GM23338 (cell line): Measurements from ENCODE around the gene CASP8. TPM values are rescaled to one million over a fixed set of nuclear protein-coding genes. Genes with fewer than 3 reads are reported as not detected.

Experiments
- ATAC-seq: fragments of 200-7000 bp; cut with Tn5 transposase; 3 replicates; pipeline ENCODE4 v1.9.1; 2020
- DNase-seq: peaks from one replicate; pipeline ENCODE4 v3.0.0-alpha.2; 2015; ENCODE audit warnings: low spot score
- H2AFZ ChIP-seq: fragments of 200-600 bp; sonication (generic); 2 replicates; pipeline ENCODE4 v1.8.0; 2016; ENCODE audit warnings: antibody characterized with exemption, mild to moderate bottlenecking, moderate library complexity
- H3F3A ChIP-seq: fragments of 200-600 bp; sonication (generic); replicated peaks from 2 replicates; pipeline ENCODE4 v1.8.0; 2017; ENCODE audit warnings: antibody characterized with exemption, mixed run types, low read depth
- H3K27ac ChIP-seq: fragments of 200-600 bp; sonication (generic); 2 replicates; pipeline ENCODE4 v1.6.1; 2016; ENCODE audit warnings: low read depth
- H3K27me3 ChIP-seq: fragments of 200-600 bp; sonication (generic); 2 replicates; pipeline ENCODE4 v1.8.0; 2016; ENCODE audit warnings: mild to moderate bottlenecking, mixed run types, moderate library complexity; ENCODE audit not compliant: insufficient read depth
- H3K36me3 ChIP-seq: fragments of 200-600 bp; sonication (generic); 2 replicates; pipeline ENCODE4 v1.8.0; 2016; ENCODE audit warnings: mild to moderate bottlenecking; ENCODE audit not compliant: insufficient read depth
- H3K4me1 ChIP-seq: fragments of 200-600 bp; sonication (generic); 2 replicates; pipeline ENCODE4 v1.8.0; 2016; ENCODE audit warnings: mild to moderate bottlenecking, moderate library complexity; ENCODE audit not compliant: insufficient read depth
- H3K4me2 ChIP-seq: fragments of 200-600 bp; sonication (generic); 2 replicates; pipeline ENCODE4 v1.7.1; 2017; ENCODE audit warnings: mixed run types
- H3K4me3 ChIP-seq: fragments of 200-600 bp; sonication (generic); 2 replicates; pipeline ENCODE4 v1.6.1; 2016; ENCODE audit warnings: mixed run types
- H3K79me2 ChIP-seq: fragments of 200-600 bp; sonication (generic); replicated peaks from 2 replicates; pipeline ENCODE4 v1.8.0; 2017; ENCODE audit warnings: mild to moderate bottlenecking; ENCODE audit not compliant: insufficient read depth
- H3K9me2 ChIP-seq: fragments of 200-600 bp; sonication (generic); 2 replicates; pipeline ENCODE4 v1.8.0; 2017; ENCODE audit not compliant: insufficient read depth
- H4K20me1 ChIP-seq: fragments of 200-600 bp; sonication (generic); replicated peaks from 2 replicates; pipeline ENCODE4 v1.8.0; 2017; ENCODE audit warnings: mild to moderate bottlenecking; ENCODE audit not compliant: insufficient read depth
- H3K27ac Mint-ChIP-seq: 2 replicates; pipeline ENCODE4 v1.8.0; 2020; ENCODE audit warnings: inconsistent platforms, mild to moderate bottlenecking, moderate library complexity, mixed read lengths
- H3K27me3 Mint-ChIP-seq: 3 replicates; pipeline ENCODE4 v1.8.0; 2022; ENCODE audit warnings: low read depth, mild to moderate bottlenecking, moderate library complexity, mixed read lengths, inconsistent platforms; ENCODE audit not compliant: insufficient read depth, poor library complexity
- H3K36me3 Mint-ChIP-seq: 3 replicates; pipeline ENCODE4 v1.8.0; 2021; ENCODE audit warnings: low read depth, mild to moderate bottlenecking, inconsistent platforms, moderate library complexity, mixed read lengths
- H3K4me1 Mint-ChIP-seq: 3 replicates; pipeline ENCODE4 v1.8.0; 2020; ENCODE audit warnings: mild to moderate bottlenecking, inconsistent platforms, mixed read lengths
- H3K4me3 Mint-ChIP-seq: 3 replicates; pipeline ENCODE4 v1.8.0; 2021; ENCODE audit warnings: moderate library complexity, mild to moderate bottlenecking, inconsistent platforms, mixed read lengths
- H3K9me3 Mint-ChIP-seq: 3 replicates; pipeline ENCODE4 v1.8.0; 2020; ENCODE audit warnings: moderate library complexity, mild to moderate bottlenecking, inconsistent platforms, mixed read lengths
- CREB1 ChIP-seq: fragments of 250-450 bp; sonication (Bioruptor Pico); IDR thresholded peaks from 2 replicates; pipeline ENCODE4 v1.5.0; 2020; ENCODE audit warnings: low read depth, mild to moderate bottlenecking, moderate library complexity
- CTCF ChIP-seq, 2 experiments: fragments of 200-600 bp in 1 of 2; sonication (generic) in 1 of 2; conservative IDR thresholded peaks; 2 replicates each; pipeline versions ENCODE4 v1.5.1 to v1.6.1; 2016 to 2017; ENCODE audit warnings: antibody characterized with exemption in 2 of 2, low read depth in 2 of 2, mild to moderate bottlenecking in 2 of 2, moderate library complexity in 1 of 2
- ETS1 ChIP-seq: IDR thresholded peaks from 2 replicates; pipeline ENCODE4 v1.6.1; 2016; ENCODE audit warnings: antibody characterized with exemption
- EZH2 ChIP-seq: fragments of 200-600 bp; sonication (generic); IDR thresholded peaks from one replicate; pipeline ENCODE4 v1.8.0; 2017; ENCODE audit warnings: antibody characterized with exemption, mild to moderate bottlenecking, low read depth; ENCODE audit not compliant: unreplicated experiment
- EZH2phosphoT487 ChIP-seq: fragments of 200-600 bp; sonication (generic); IDR thresholded peaks from one replicate; pipeline ENCODE4 v1.8.1; 2018; ENCODE audit warnings: antibody characterized with exemption; ENCODE audit not compliant: unreplicated experiment
- JUNB ChIP-seq: IDR thresholded peaks from one replicate; pipeline ENCODE4 v1.6.1; 2016; ENCODE audit warnings: antibody characterized with exemption; ENCODE audit not compliant: unreplicated experiment
- NANOG ChIP-seq: IDR thresholded peaks from 2 replicates; pipeline ENCODE4 v1.6.1; 2016; ENCODE audit warnings: antibody characterized with exemption, borderline replicate concordance
- REST ChIP-seq: IDR thresholded peaks from one replicate; pipeline ENCODE4 v1.6.1; 2018; ENCODE audit warnings: antibody characterized with exemption; ENCODE audit not compliant: unreplicated experiment
- STAT1 ChIP-seq: IDR thresholded peaks from one replicate; pipeline ENCODE4 v1.6.1; 2016; ENCODE audit warnings: antibody characterized with exemption; ENCODE audit not compliant: unreplicated experiment
- ZNF114 ChIP-seq: fragments of 250-450 bp; sonication (Bioruptor Pico); IDR thresholded peaks from 2 replicates; pipeline ENCODE4 v1.5.0; 2020; ENCODE audit warnings: mild to moderate bottlenecking, moderate library complexity
- ZNF331 ChIP-seq: fragments of 250-450 bp; sonication (Bioruptor Pico); IDR thresholded peaks from 2 replicates; pipeline ENCODE4 v1.5.0; 2020; ENCODE audit warnings: low read depth, mild to moderate bottlenecking, moderate library complexity
- ZNF462 ChIP-seq: fragments of 250-450 bp; sonication (Bioruptor Pico); IDR thresholded peaks from 2 replicates; pipeline ENCODE4 v1.5.0; 2020; ENCODE audit warnings: mild to moderate bottlenecking, moderate library complexity
- polyA plus RNA-seq: library from polyadenylated mRNA; unstranded; fragments of >200 nt; fragmentation: Nextera tagmentation; extraction: Ambion mirVana; gene quantifications from 2 replicates; pipeline ENCODE4 v1.2.1, GENCODE V29; 2016
- total RNA-seq: library from RNA; depleted of rRNA; stranded (reverse); fragments of >200 nt; shearing (Covaris generic); gene quantifications from 2 replicates; pipeline ENCODE4 v1.2.3, GENCODE V29; 2014

CASP8 gene
- total and polyA plus RNA-seq, 2 experiments from 2014 or later: 2.3 to 3.6 TPM

- TF ChIP-seq ZNF462 (CRISPR knock-in tag): no peak
- TF ChIP-seq CTCF (conservative IDR thresholded peaks at IDR 0.05; ENCODE audit: low read depth in 2 of 2): no peak
Measured at GRCh38 chr2:201246280-201246679, 14.1 kb upstream of the CASP8 start (continued).

- Histone ChIP-seq H3K27ac (no peak overlapping the region), H3K36me3 (no peaks in the 10 kb centered on the region), H3K27me3 (no peaks in the 10 kb centered on the region), H3K4me1 (no peaks in the 10 kb centered on the region), H3K4me2 (no peak overlapping the region), H3F3A (no peaks in the 10 kb centered on the region), H3K9me2 (no peaks in the 10 kb centered on the region), H3K79me2 (no peaks in the 10 kb centered on the region), H3K4me3 (no peak overlapping the region), H2AFZ (no peak overlapping the region), H4K20me1 (no peaks in the 10 kb centered on the region)
- DNase-seq: no peak
- Mint-ChIP-seq H3K27ac (no peak overlapping the region), H3K9me3 (no peaks in the 10 kb centered on the region), H3K4me3 (no peak overlapping the region), H3K27me3 (peaks cover 3% of the 10 kb centered on the region), H3K4me1 (no peaks in the 10 kb centered on the region), H3K36me3 (no peaks in the 10 kb centered on the region; the same call in 2 of the 3 replicates)
- ATAC-seq: no peak
- TF ChIP-seq CREB1 (CRISPR knock-in tag) (no peak), ZNF114 (CRISPR knock-in tag) (no peak), STAT1 (no peak), EZH2 (no peak), JUNB (no peak), ZNF331 (CRISPR knock-in tag) (no peak), ETS1 (no peak), NANOG (no peak), EZH2phosphoT487 (no peak), REST (no peak)
Measured at GRCh38 chr2:201248288-201248844, 12.0 kb upstream of the CASP8 start.
